ENCODE data around the gene AUTS2. TPM values are rescaled to one million over a fixed set of nuclear protein-coding genes. Genes with fewer than 3 reads are reported as not detected.

The AUTS2 gene
- total RNA-seq, 1 experiment from 2014 or later, result 256 TPM

DNA sequence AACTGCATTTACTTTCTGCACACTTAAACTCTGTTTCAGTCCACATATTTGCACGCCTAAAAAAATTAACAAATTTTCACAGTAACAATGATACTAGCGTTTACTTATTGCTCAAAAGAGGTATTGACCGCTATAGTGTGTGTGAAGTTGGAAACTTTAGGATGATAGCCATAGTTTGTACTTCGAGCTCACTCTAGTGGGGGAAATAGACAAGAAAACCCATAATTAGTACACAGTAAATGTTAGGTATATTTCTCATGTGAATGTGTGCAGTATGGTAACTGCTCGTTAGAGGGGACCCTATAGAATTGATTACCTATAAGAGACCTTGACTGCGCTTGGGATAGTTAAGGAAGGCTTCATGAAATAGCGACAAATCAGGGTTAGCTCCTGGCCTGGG lies 238.4 kb downstream of the AUTS2 start:
- Histone ChIP-seq H4K5ac (ENCODE audit: insufficient read length, low read depth, low read length) (no peak overlapping the region), H3K79me1 (ENCODE audit: insufficient read depth, low read depth, low read length, poor library complexity, severe bottlenecking) (no peaks in the 10 kb centered on the region), H3K14ac (ENCODE audit: insufficient read depth, low read length) (no peak overlapping the region), H3K18ac (ENCODE audit: insufficient read length, low read depth, low read length) (no peak overlapping the region), H2AFZ (ENCODE audit: low read length) (no peak overlapping the region), H2BK20ac (ENCODE audit: low read depth, low read length, poor library complexity, severe bottlenecking) (no peak overlapping the region), H2BK120ac (ENCODE audit: low read depth, low read length, poor library complexity, severe bottlenecking) (no peak overlapping the region), H3K56ac (ENCODE audit: insufficient read length, low read depth, low read length) (no peak overlapping the region), H4K8ac (replicated peaks; ENCODE audit: insufficient read length, low read depth, low read length) (no peak overlapping the region), H3K79me2 (ENCODE audit: insufficient read depth, low read length) (no peaks in the 10 kb centered on the region), H3T11ph (ENCODE audit: low read length) (no peak overlapping the region), H2BK5ac (ENCODE audit: insufficient read length, low read length) (no peak overlapping the region), H3K9me3 (ENCODE audit: control insufficient read depth, low read depth, low read length) (no peaks in the 10 kb centered on the region), H2BK15ac (ENCODE audit: low read depth, low read length) (no peak overlapping the region), H2AK5ac (ENCODE audit: insufficient read length, low read length) (no peak overlapping the region), H3K4me1 (ENCODE audit: insufficient read depth, low read length) (peaks cover 17% of the 10 kb centered on the region), H3K4me2 (ENCODE audit: insufficient read depth, insufficient read length, low read length) (no peak overlapping the region), H2BK12ac (ENCODE audit: insufficient read length, low read depth, low read length) (no peak overlapping the region), H3K27me3 (ENCODE audit: insufficient read depth, low read length) (no peaks in the 10 kb centered on the region), H4K20me1 (ENCODE audit: control insufficient read depth, insufficient read depth, insufficient read length) (no peaks in the 10 kb centered on the region), H3K23ac (ENCODE audit: insufficient read length, low read depth, low read length) (no peak overlapping the region), H3K4ac (ENCODE audit: low read depth, low read length) (no peak overlapping the region), H3K9ac (ENCODE audit: extremely low read depth, insufficient read length, low read length) (no peak overlapping the region), H4K91ac (ENCODE audit: insufficient read length, low read depth, low read length) (no peak overlapping the region), H3K27ac (ENCODE audit: insufficient read length, low read depth, low read length) (no peak overlapping the region), H3K23me2 (ENCODE audit: insufficient read length, low read depth, low read length, poor library complexity, severe bottlenecking) (no peaks in the 10 kb centered on the region)
- H3K9me3 Mint-ChIP-seq, result no peaks in the 10 kb centered on the region
- H3K4me1 Mint-ChIP-seq, result peaks cover 76 to 84% of the 10 kb centered on the region in 2 experiments
- no peak overlapping the region for H3K4me3 Mint-ChIP-seq
- no peaks in the 10 kb centered on the region for H3K36me3 Mint-ChIP-seq (ENCODE audit: insufficient read depth in 1 of 3, low read depth in 3 of 3)
- no CpG with 5 or more reads among the region's 7 CpGs for WGBS (ENCODE audit: extremely low coverage, insufficient read length, low lambda C conversion rate)
- TF ChIP-seq, protein P1, sequence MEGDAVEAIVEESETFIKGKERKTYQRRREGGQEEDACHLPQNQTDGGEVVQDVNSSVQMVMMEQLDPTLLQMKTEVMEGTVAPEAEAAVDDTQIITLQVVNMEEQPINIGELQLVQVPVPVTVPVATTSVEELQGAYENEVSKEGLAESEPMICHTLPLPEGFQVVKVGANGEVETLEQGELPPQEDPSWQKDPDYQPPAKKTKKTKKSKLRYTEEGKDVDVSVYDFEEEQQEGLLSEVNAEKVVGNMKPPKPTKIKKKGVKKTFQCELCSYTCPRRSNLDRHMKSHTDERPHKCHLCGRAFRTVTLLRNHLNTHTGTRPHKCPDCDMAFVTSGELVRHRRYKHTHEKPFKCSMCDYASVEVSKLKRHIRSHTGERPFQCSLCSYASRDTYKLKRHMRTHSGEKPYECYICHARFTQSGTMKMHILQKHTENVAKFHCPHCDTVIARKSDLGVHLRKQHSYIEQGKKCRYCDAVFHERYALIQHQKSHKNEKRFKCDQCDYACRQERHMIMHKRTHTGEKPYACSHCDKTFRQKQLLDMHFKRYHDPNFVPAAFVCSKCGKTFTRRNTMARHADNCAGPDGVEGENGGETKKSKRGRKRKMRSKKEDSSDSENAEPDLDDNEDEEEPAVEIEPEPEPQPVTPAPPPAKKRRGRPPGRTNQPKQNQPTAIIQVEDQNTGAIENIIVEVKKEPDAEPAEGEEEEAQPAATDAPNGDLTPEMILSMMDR (conservative IDR thresholded peaks at IDR 0.05), result no peak
- no peak for DNase-seq
- H3K27me3 Mint-ChIP-seq (ENCODE audit: low read depth), result no peaks in the 10 kb centered on the region
- H3K27ac Mint-ChIP-seq, result no peak overlapping the region; a peak in 1 of 7 replicates

Measured in H9 (cell line).